GM18909 (cell line): ENCODE results near the gene OOSP3.

Experiments used
- ATAC-seq: cut with Tn5 transposase; IDR thresholded peaks from one replicate; pipeline ENCODE4 v1.9.1; 2021; ENCODE audit warnings: mild to moderate bottlenecking; ENCODE audit not compliant: unreplicated experiment, poor library complexity

OOSP3 gene

DNA sequence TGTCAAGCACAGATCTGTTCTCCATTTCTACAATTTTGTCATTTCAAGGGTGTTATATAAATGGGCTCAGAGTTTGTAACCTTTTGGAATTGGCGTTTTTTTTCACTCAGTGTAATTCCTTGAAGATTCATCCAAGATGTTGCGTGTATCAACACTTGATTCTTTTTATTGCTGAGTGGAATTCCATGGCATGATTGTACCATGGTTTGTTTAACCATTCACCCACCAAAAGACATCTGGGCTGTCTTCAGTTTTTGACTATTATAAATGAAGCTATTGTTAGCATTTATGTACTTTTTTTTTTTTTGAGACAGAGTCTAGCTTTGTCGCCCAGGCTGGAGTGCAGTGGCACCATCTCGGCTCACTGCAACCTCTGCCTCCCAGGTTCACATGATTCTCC, 62.5 kb downstream of the OOSP3 start:
- ATAC-seq, result no peak

DNA sequence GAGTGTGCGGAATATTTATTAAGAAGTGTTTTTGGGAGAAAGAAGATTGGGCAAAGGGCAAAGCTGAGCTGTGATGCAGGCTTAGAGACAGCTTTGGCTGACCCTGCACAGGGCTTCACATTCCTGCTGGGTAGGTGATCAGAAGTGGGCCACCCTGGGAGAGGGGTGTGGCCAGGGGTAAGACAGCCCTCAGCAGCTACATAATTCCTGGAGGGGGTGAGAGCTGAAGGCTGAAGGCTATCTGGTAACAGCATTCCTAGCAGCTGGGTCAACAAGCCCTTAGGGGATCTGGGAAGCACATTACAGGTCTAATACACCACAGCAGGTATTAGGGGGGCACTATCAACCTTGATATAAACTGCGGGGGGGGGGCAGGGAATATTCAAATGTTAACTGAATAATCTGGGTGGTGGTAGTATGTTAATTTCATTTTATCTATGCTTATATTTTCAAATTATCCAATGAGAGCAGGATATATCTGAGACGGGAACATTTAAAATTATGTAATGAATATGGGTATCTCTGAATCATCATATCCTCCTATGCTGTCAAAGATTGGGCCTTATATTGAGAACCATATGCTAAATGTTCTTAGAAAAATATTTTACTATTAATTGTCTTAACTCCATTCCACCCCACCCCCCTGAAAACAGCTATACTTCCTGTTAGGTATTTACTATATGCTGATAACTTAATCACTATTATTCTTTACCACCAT, 65.6 kb downstream of the OOSP3 start:
- no peak for ATAC-seq

DNA sequence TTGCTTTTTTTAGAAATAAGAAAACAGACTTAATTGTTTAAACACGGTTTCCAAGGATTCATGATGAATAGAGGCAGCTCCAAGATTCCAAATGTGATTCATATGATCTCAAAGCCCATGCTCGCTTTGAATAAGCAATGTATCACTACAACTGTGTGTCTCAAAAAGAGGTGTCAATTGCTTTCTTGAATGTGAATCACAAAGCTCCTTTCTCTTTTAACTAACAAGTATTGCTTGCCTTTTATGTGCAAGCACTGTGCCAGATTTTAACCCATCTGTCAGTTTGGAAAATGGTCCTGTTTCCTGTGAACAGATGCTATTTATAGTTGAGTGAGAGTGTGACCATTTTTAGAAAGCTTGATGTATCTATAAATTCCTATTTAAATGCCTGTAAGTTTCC, 66.1 kb downstream of the OOSP3 start:
- no peak for ATAC-seq
